HG02981 (cell line): ENCODE data around the gene FAM227B.
"Not testable (repeated sequence)": the region's sequence is repeated elsewhere in the genome, so short reads cannot be mapped to it uniquely, and the experiment has no call there.

Experiments used
- ATAC-seq: cut with Tn5 transposase; IDR thresholded peaks from one replicate; pipeline ENCODE4 v1.9.1; 2021; ENCODE audit warnings: mild to moderate bottlenecking, moderate library complexity; ENCODE audit not compliant: unreplicated experiment

FAM227B gene

GRCh38 chr15:49383266-49383665 lies 237.4 kb downstream of the FAM227B start:
- ATAC-seq: no peak

- ATAC-seq: no peak
These were observed 238.2 kb downstream of the FAM227B start for GRCh38 chr15:49382394-49382793.

GRCh38 chr15:49380912-49381311 lies 239.7 kb downstream of the FAM227B start:
- no peak for ATAC-seq

GRCh38 chr15:49379996-49380395 lies 240.6 kb downstream of the FAM227B start:
- ATAC-seq: no peak

GRCh38 chr15:49372366-49372765 lies 248.3 kb downstream of the FAM227B start:
- no peak for ATAC-seq

- no peak for ATAC-seq
These were observed 249.8 kb downstream of the FAM227B start for GRCh38 chr15:49370782-49371181.

GRCh38 chr15:49366496-49366895 lies 254.1 kb downstream of the FAM227B start:
- ATAC-seq: no peak

GRCh38 chr15:49361370-49361769 lies 259.2 kb downstream of the FAM227B start:
- ATAC-seq: no peak

GRCh38 chr15:49354439-49354838 lies 266.2 kb downstream of the FAM227B start:
- ATAC-seq: not testable (repeated sequence)

GRCh38 chr15:49343546-49343945 lies 277.1 kb downstream of the FAM227B start:
- no peak for ATAC-seq

- no peak for ATAC-seq
These were observed 281.0 kb downstream of the FAM227B start for GRCh38 chr15:49339656-49340055.

GRCh38 chr15:49331951-49332350 lies 288.7 kb downstream of the FAM227B start:
- no peak for ATAC-seq

GRCh38 chr15:49331442-49331841 lies 289.2 kb downstream of the FAM227B start:
- ATAC-seq: no peak

GRCh38 chr15:49330166-49330565 lies 290.5 kb downstream of the FAM227B start:
- ATAC-seq: no peak

- ATAC-seq: no peak
These were observed 291.7 kb downstream of the FAM227B start for GRCh38 chr15:49328941-49329340.

- no peak for ATAC-seq
These were observed 292.7 kb downstream of the FAM227B start for GRCh38 chr15:49327927-49328326.

GRCh38 chr15:49323207-49323606 lies 297.4 kb downstream of the FAM227B start:
- no peak for ATAC-seq

GRCh38 chr15:49320351-49320750 lies 300.3 kb downstream of the FAM227B start:
- ATAC-seq: no peak

- ATAC-seq: no peak
These were observed 305.2 kb downstream of the FAM227B start for GRCh38 chr15:49315391-49315823.

- no peak for ATAC-seq
These were observed 305.9 kb downstream of the FAM227B start for GRCh38 chr15:49314716-49315115.

- ATAC-seq: no peak
These were observed 307.0 kb downstream of the FAM227B start for GRCh38 chr15:49313650-49314049.

- no peak for ATAC-seq
These were observed 310.7 kb downstream of the FAM227B start for GRCh38 chr15:49309889-49310288.

GRCh38 chr15:49308686-49309085 lies 311.9 kb downstream of the FAM227B start:
- no peak for ATAC-seq

- ATAC-seq: no peak
These were observed 314.1 kb downstream of the FAM227B start for GRCh38 chr15:49306551-49306950.
